ENCODE data around the gene RXRB.

DNA sequence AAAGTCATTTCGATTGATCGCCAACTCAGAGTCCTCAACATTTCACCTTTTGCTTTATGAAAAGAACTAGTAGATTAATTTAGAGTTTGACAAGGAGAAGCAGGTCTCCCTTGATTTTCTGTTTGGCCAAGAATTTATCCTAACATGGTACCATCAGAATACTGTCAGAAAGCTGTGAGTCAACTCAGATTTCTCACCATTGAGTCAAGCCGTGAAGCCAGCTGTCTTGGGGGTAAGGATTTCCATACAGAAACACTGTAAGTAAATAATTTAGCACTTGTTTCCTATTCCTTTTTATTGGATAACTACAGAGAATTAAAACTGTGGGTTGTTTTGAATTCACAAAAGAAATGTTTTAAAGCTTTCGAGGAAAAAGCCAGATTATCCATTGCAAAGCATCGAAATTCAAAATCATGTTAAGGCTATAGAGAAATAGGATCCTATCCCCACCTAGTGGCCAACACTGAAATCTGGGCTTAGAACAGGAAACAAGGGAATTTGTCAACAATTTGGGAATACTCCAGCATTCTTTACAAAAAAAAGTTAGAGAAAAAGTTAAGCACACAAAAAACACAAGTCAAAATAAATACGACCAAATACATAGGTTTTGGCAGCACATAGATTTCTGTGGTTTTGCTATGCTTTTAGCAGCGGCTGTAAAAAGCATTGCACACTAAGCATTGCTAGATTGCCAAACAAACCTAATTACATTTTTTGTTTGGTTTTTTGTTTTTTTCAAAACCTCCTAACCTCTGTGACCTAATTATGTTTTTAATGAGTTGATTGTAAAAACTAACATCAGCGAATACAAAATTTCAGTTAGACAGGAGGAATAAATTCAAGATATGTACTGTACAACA lies 52.4 kb downstream of the RXRB start:
- TF ChIP-seq, protein P1, sequence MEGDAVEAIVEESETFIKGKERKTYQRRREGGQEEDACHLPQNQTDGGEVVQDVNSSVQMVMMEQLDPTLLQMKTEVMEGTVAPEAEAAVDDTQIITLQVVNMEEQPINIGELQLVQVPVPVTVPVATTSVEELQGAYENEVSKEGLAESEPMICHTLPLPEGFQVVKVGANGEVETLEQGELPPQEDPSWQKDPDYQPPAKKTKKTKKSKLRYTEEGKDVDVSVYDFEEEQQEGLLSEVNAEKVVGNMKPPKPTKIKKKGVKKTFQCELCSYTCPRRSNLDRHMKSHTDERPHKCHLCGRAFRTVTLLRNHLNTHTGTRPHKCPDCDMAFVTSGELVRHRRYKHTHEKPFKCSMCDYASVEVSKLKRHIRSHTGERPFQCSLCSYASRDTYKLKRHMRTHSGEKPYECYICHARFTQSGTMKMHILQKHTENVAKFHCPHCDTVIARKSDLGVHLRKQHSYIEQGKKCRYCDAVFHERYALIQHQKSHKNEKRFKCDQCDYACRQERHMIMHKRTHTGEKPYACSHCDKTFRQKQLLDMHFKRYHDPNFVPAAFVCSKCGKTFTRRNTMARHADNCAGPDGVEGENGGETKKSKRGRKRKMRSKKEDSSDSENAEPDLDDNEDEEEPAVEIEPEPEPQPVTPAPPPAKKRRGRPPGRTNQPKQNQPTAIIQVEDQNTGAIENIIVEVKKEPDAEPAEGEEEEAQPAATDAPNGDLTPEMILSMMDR (IDR thresholded peaks at IDR 0.05; ENCODE audit: insufficient read depth, low read length): peak; percentile 59
- TF ChIP-seq POLR2AphosphoS5 (IDR thresholded peaks at IDR 0.05; ENCODE audit: low read depth) (no peak), GABPA (IDR thresholded peaks at IDR 0.05; ENCODE audit: low read depth) (no peak)
- TF ChIP-seq, protein P2, sequence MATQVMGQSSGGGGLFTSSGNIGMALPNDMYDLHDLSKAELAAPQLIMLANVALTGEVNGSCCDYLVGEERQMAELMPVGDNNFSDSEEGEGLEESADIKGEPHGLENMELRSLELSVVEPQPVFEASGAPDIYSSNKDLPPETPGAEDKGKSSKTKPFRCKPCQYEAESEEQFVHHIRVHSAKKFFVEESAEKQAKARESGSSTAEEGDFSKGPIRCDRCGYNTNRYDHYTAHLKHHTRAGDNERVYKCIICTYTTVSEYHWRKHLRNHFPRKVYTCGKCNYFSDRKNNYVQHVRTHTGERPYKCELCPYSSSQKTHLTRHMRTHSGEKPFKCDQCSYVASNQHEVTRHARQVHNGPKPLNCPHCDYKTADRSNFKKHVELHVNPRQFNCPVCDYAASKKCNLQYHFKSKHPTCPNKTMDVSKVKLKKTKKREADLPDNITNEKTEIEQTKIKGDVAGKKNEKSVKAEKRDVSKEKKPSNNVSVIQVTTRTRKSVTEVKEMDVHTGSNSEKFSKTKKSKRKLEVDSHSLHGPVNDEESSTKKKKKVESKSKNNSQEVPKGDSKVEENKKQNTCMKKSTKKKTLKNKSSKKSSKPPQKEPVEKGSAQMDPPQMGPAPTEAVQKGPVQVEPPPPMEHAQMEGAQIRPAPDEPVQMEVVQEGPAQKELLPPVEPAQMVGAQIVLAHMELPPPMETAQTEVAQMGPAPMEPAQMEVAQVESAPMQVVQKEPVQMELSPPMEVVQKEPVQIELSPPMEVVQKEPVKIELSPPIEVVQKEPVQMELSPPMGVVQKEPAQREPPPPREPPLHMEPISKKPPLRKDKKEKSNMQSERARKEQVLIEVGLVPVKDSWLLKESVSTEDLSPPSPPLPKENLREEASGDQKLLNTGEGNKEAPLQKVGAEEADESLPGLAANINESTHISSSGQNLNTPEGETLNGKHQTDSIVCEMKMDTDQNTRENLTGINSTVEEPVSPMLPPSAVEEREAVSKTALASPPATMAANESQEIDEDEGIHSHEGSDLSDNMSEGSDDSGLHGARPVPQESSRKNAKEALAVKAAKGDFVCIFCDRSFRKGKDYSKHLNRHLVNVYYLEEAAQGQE (IDR thresholded peaks at IDR 0.05; ENCODE audit: insufficient replicate concordance, low read depth): no peak

All from HL-60 (cell line).